ENCODE measurements around the gene PEX11A.

Gene PEX11A

GRCh38 chr15:89654847-89655805 is 35.4 kb downstream of the PEX11A start, which contains the start of gene KIF7:
Gene KIF7 (minus strand): TSS chr15:89655467. CDS start chr15:89652930, 2,537 bp downstream.
- DNase-seq: peak; percentile 77

- peak; percentile 51 for DNase-seq
Observed at GRCh38 chr15:89654301-89654761, 36.2 kb downstream of the PEX11A start.

- no peak for DNase-seq
Observed at GRCh38 chr15:89653578-89653977, 37.0 kb downstream of the PEX11A start.

- no peak for DNase-seq
Observed at GRCh38 chr15:89652666-89653065, 37.9 kb downstream of the PEX11A start.

GRCh38 chr15:89652131-89652530 is 38.4 kb downstream of the PEX11A start:
- no peak for DNase-seq

GRCh38 chr15:89649716-89650115 is 40.8 kb downstream of the PEX11A start:
- DNase-seq: no peak

GRCh38 chr15:89649013-89649625 is 41.4 kb downstream of the PEX11A start:
- no peak for DNase-seq

- no peak for DNase-seq
Observed at GRCh38 chr15:89648106-89649012, 42.2 kb downstream of the PEX11A start.

GRCh38 chr15:89647191-89647851 is 43.2 kb downstream of the PEX11A start:
- DNase-seq: peak; percentile 52

GRCh38 chr15:89646416-89647141 is 44.0 kb downstream of the PEX11A start:
- no peak for DNase-seq

- no peak for DNase-seq
Observed at GRCh38 chr15:89645680-89646079, 44.9 kb downstream of the PEX11A start.

- no peak for DNase-seq
Observed at GRCh38 chr15:89642106-89642505, 48.4 kb downstream of the PEX11A start.

GRCh38 chr15:89641053-89641452 is 49.5 kb downstream of the PEX11A start:
- no peak for DNase-seq

GRCh38 chr15:89640245-89640644 is 50.3 kb downstream of the PEX11A start:
- DNase-seq: no peak

GRCh38 chr15:89633585-89633984 is 57.0 kb downstream of the PEX11A start:
- no peak for DNase-seq

GRCh38 chr15:89632563-89633430 is 57.8 kb downstream of the PEX11A start:
- DNase-seq: no peak

GRCh38 chr15:89631902-89632264 is 58.7 kb downstream of the PEX11A start:
- DNase-seq: no peak
